HUES64 (cell line): ENCODE measurements around the gene GH2. TPM values are rescaled to one million over a fixed set of nuclear protein-coding genes. Genes with fewer than 3 reads are reported as not detected.
"Not testable (repeated sequence)": the region's sequence is repeated elsewhere in the genome, so short reads cannot be mapped to it uniquely, and the experiment has no call there.

Source experiments
- H3K27ac ChIP-seq: 2 replicates; pipeline ENCODE4 v1.7.0; 2013; ENCODE audit warnings: low read depth, low read length, inconsistent platforms
- H3K27me3 ChIP-seq: 2 replicates; pipeline ENCODE4 v1.6.1; 2013; ENCODE audit warnings: mild to moderate bottlenecking, low read length; ENCODE audit not compliant: insufficient read depth
- H3K36me3 ChIP-seq: 2 replicates; pipeline ENCODE4 v1.6.1; 2013; ENCODE audit warnings: mild to moderate bottlenecking, low read length; ENCODE audit not compliant: insufficient read depth
- H3K4me1 ChIP-seq: 2 replicates; pipeline ENCODE4 v1.6.1; 2013; ENCODE audit warnings: mild to moderate bottlenecking, low read length, moderate library complexity; ENCODE audit not compliant: insufficient read depth
- H3K4me3 ChIP-seq: 2 replicates; pipeline ENCODE4 v1.5.1; 2013; ENCODE audit warnings: mild to moderate bottlenecking, low read length, moderate library complexity
- H3K9ac ChIP-seq: 2 replicates; pipeline ENCODE4 v1.6.1; 2013; ENCODE audit warnings: mild to moderate bottlenecking, low read depth, low read length
- H3K9me3 ChIP-seq: 2 replicates; pipeline ENCODE4 v1.6.1; 2013; ENCODE audit warnings: low read depth, low read length; ENCODE audit not compliant: insufficient read depth
- WGBS: fragments of 150-250, 120-280 bp; methylation state at CpG from one replicate; pipeline ENCODE4 v1.1.7; 2013; ENCODE audit warnings: missing lambda C conversion rate; 5-methylcytosine and 5-hydroxymethylcytosine counted together
- polyA plus RNA-seq, 2 experiments: library from polyadenylated mRNA; stranded (reverse); fragments of 50-300 nt; gene quantifications; one replicate each; pipeline ENCODE4 v1.2.3, GENCODE V29; 2013

Gene GH2
- polyA plus RNA-seq (2013, experiment 1 of 2) = 0.35 TPM
- polyA plus RNA-seq (2013, experiment 2 of 2) = 0.95 TPM

GRCh38 chr17:63881935-63882601 is at the start of gene GH2:
Gene GH2, minus strand, starts transcription at chr17:63881944. Its CDS starts 143 bp downstream, at chr17:63881801.
- Histone ChIP-seq H3K4me3 (no peak within 1 kb of the TSS), H3K27ac (no peak within 1 kb of the TSS; the same call in 1 of the 2 replicates)
- 62% methylated on average over 9 of the region's 15 CpGs for WGBS

DNA sequence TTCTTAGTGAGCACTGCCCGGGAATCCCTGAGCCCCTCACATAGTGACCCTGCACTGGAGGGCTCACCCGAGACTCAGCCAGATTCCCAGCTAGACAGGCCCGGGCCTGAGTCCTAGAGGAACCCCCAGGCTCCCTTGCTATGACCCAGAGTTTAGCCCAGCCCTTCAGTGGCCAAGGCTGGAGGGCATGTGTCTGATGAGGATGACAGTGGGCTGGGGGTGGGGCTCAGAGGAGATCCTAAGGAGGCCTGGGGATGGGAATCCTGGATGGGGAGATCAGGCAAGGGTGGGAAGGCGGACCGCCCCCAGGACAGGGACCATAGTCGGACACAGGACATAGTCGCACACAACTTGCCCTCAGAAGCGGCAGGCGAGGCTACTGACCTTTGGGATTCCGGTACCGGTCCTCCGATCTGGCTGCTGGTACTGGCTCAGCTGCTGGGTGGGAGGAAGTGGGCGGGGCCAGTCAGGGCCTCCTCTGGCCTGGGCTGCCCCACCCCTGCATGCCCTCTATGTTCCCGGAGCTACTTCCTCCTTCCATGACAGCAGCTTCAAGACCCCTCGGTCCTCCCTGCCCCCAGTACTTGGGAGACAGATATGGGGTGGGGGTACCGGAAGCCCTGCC is 49.3 kb upstream of the GH2 start:
- Histone ChIP-seq H3K9ac (no peak overlapping the region), H3K4me3 (no peak overlapping the region), H3K36me3 (no peaks in the 10 kb centered on the region), H3K4me1 (peaks cover 9% of the 10 kb centered on the region; the same call in 1 of the 2 replicates), H3K27me3 (no peaks in the 10 kb centered on the region), H3K27ac (no peak overlapping the region), H3K9me3 (no peaks in the 10 kb centered on the region)
- WGBS = 71% methylated on average over 16 of the region's 16 CpGs

More at GRCh38 chr17:63881935-63882601, at the start of gene GH2:
- no peaks in the 10 kb centered on the region for H3K36me3 ChIP-seq
- no peaks in the 10 kb centered on the region for H3K9me3 ChIP-seq
- peak within 1 kb of the TSS; percentile 7; the same call in 1 of the 2 replicates for H3K9ac ChIP-seq
- peaks cover 5% of the 10 kb centered on the region; the same call in 1 of the 2 replicates for H3K4me1 ChIP-seq
- no peaks in the 10 kb centered on the region for H3K27me3 ChIP-seq

GRCh38 chr17:63929860-63930766 is 48.4 kb upstream of the GH2 start:
- H3K36me3 ChIP-seq = no peaks in the 10 kb centered on the region
- 92% methylated on average over 24 of the region's 24 CpGs for WGBS
- peaks cover 9% of the 10 kb centered on the region; the same call in 1 of the 2 replicates for H3K4me1 ChIP-seq
- no peak overlapping the region for H3K4me3 ChIP-seq
- no peak overlapping the region for H3K27ac ChIP-seq
- H3K9me3 ChIP-seq = no peaks in the 10 kb centered on the region
- H3K9ac ChIP-seq = no peak overlapping the region
- H3K27me3 ChIP-seq = no peaks in the 10 kb centered on the region

- WGBS = 94% methylated on average over 10 of the region's 10 CpGs
- Histone ChIP-seq H3K27ac (no peak overlapping the region), H3K4me3 (no peak overlapping the region), H3K36me3 (no peaks in the 10 kb centered on the region), H3K4me1 (peaks cover 9% of the 10 kb centered on the region; the same call in 1 of the 2 replicates), H3K9me3 (no peaks in the 10 kb centered on the region), H3K27me3 (no peaks in the 10 kb centered on the region), H3K9ac (no peak overlapping the region)
Measured at GRCh38 chr17:63928966-63929695, 47.4 kb upstream of the GH2 start.

GRCh38 chr17:63928172-63928666 is 46.5 kb upstream of the GH2 start:
- H3K36me3 ChIP-seq = no peaks in the 10 kb centered on the region

GRCh38 chr17:63927464-63928171 is 45.9 kb upstream of the GH2 start:
- 88% methylated on average over 8 of the region's 8 CpGs for WGBS
- Histone ChIP-seq H3K4me3 (no peak overlapping the region), H3K36me3 (no peaks in the 10 kb centered on the region), H3K4me1 (peaks cover 9% of the 10 kb centered on the region; the same call in 1 of the 2 replicates), H3K9me3 (no peaks in the 10 kb centered on the region), H3K27ac (no peak overlapping the region), H3K27me3 (no peaks in the 10 kb centered on the region), H3K9ac (no peak overlapping the region)

More at GRCh38 chr17:63928172-63928666, 46.5 kb upstream of the GH2 start:
- Histone ChIP-seq H3K9me3 (no peaks in the 10 kb centered on the region), H3K9ac (no peak overlapping the region), H3K27me3 (no peaks in the 10 kb centered on the region), H3K27ac (no peak overlapping the region), H3K4me3 (no peak overlapping the region), H3K4me1 (peaks cover 9% of the 10 kb centered on the region; the same call in 1 of the 2 replicates)
- WGBS = 86% methylated on average over 10 of the region's 10 CpGs

DNA sequence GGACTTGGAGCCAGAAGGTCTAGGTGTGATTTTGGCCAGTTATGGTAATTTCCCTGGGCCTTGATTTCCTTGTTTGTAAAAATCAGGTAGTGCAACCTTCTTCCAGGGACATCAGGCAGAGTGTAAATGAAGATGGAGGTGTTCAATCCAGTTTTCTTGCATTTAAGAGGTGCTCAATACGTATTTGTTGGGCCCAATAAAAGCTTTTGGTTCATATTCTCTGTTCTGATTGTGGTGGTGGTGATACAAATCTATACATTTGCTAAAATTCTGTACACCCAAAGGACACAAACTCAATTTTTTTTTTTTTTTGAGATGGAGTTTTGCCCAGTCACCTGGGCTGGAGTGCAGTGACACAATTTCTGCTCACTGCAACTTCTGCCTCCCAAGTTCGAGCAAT is 44.4 kb upstream of the GH2 start:
- H3K27me3 ChIP-seq = no peaks in the 10 kb centered on the region
- H3K4me3 ChIP-seq = no peak overlapping the region
- 87% methylated on average over 2 of the region's 2 CpGs for WGBS
- H3K36me3 ChIP-seq = no peaks in the 10 kb centered on the region
- H3K9ac ChIP-seq = no peak overlapping the region
- H3K27ac ChIP-seq = no peak overlapping the region
- H3K9me3 ChIP-seq = no peaks in the 10 kb centered on the region
- H3K4me1 ChIP-seq = peaks cover 6% of the 10 kb centered on the region; the same call in 1 of the 2 replicates

DNA sequence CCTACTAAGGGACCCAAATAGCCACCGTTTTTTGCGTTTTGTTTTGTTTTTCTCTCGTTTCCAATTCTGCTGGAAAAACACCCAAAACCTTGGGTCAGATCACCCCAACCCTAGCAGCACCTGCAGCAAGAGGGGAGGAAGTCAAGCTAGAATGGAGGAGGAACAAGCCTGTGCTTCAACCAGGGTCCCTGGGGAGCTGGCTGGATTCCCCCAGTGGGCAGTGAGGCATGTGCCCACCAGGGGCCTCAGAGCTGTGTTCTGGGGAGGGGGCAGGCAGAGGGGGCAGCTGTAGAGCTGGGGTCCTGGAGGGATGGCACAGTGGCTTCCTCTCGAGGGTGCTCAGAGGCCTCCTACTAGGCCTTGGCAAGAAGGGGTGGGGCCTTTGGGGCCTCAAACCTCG is 43.9 kb upstream of the GH2 start:
- no peaks in the 10 kb centered on the region for H3K9me3 ChIP-seq
- H3K27me3 ChIP-seq = no peaks in the 10 kb centered on the region
- 82% methylated on average over 5 of the region's 5 CpGs for WGBS
- 0 out of 2 replicates have a peak, but pooled peaks cover under 1% of the 10 kb centered on the region for H3K4me1 ChIP-seq
- H3K27ac ChIP-seq = no peak overlapping the region
- H3K9ac ChIP-seq = no peak overlapping the region
- no peak overlapping the region for H3K4me3 ChIP-seq
- no peaks in the 10 kb centered on the region for H3K36me3 ChIP-seq

DNA sequence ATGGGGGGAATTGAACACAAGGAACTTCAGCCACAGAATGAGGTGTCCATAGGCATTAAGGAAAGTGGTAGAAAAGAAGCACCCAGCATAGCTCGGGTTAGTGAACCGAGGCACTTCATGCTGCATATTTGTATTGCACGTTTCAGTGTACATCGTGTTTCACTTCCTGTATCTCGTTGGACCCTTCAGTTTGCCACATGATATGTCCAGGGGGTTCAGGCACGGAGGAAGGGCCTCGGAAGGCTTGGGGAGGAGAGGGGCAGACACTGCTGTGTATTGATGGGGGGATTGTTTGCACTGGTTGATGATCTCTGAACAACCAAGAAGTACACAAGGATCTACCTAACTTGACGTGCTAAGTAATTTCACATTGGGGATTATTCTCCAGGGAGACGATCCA is 40.7 kb upstream of the GH2 start:
- WGBS = 94% methylated on average over 8 of the region's 9 CpGs
- H3K9me3 ChIP-seq, H3K36me3 ChIP-seq, H3K4me1 ChIP-seq, H3K4me3 ChIP-seq, H3K27ac ChIP-seq, H3K27me3 ChIP-seq, H3K9ac ChIP-seq: not testable (repeated sequence)

GRCh38 chr17:63920779-63921178 is 39.0 kb upstream of the GH2 start:
- H3K9me3 ChIP-seq, H3K4me3 ChIP-seq, H3K4me1 ChIP-seq, H3K36me3 ChIP-seq, H3K27me3 ChIP-seq, H3K27ac ChIP-seq, H3K9ac ChIP-seq: not testable (repeated sequence)
- 91% methylated on average over 5 of the region's 5 CpGs for WGBS
